Calu3 (cell line): ENCODE results near the gene PDZD2. TPM values are rescaled to one million over a fixed set of nuclear protein-coding genes. Genes with fewer than 3 reads are reported as not detected.
"Not testable (repeated sequence)": the region's sequence is repeated elsewhere in the genome, so short reads cannot be mapped to it uniquely, and the experiment has no call there.

Source experiments
- BruUV-seq: library from RNA; stranded (reverse); fragments of 400-500 nt; replicated peaks from 2 replicates; lab custom pipeline; 2021; lab: Mats Ljungman, UMichigan
- CTCF ChIA-PET: fragments of 300-600 bp; sonication (Branson Sonifier 250); formaldehyde crosslinking; loops from one replicate; lab custom pipeline; 2022; ENCODE audit warnings: antibody characterized with exemption; lab: Charles Lee
- DNase-seq: peaks from one replicate; pipeline ENCODE4 v3.0.0; 2022
- H3K27ac Mint-ChIP-seq: one replicate; pipeline ENCODE4 v1.8.0; 2022; ENCODE audit warnings: mixed read lengths; ENCODE audit not compliant: unreplicated experiment
- H3K27me3 Mint-ChIP-seq: one replicate; pipeline ENCODE4 v1.8.0; 2022; ENCODE audit warnings: mixed read lengths; ENCODE audit not compliant: unreplicated experiment
- H3K36me3 Mint-ChIP-seq: one replicate; pipeline ENCODE4 v1.8.0; 2022; ENCODE audit warnings: mild to moderate bottlenecking, moderate library complexity, mixed read lengths; ENCODE audit not compliant: insufficient read depth, unreplicated experiment
- H3K4me1 Mint-ChIP-seq: one replicate; pipeline ENCODE4 v1.8.0; 2022; ENCODE audit warnings: mild to moderate bottlenecking, low read depth, mixed read lengths; ENCODE audit not compliant: unreplicated experiment
- H3K4me3 Mint-ChIP-seq: one replicate; pipeline ENCODE4 v1.8.0; 2022; ENCODE audit warnings: mild to moderate bottlenecking, low read depth, moderate library complexity, mixed read lengths; ENCODE audit not compliant: unreplicated experiment
- H3K9me3 Mint-ChIP-seq: one replicate; pipeline ENCODE4 v1.8.0; 2022; ENCODE audit warnings: low read depth, mixed read lengths; ENCODE audit not compliant: unreplicated experiment
- CTCF ChIP-seq: fragments of 200-600 bp; IDR thresholded peaks from one replicate; pipeline ENCODE4 v1.8.0; 2022; ENCODE audit warnings: antibody characterized with exemption; ENCODE audit not compliant: unreplicated experiment
- intact Hi-C: fragments of 100-400 bp; cut with micrococcal nuclease; formaldehyde crosslinking; loops from one replicate; pipeline ENCODE4 v1.10.0; 2022; ENCODE audit not compliant: unreplicated experiment
- total RNA-seq: library from RNA; stranded (reverse); gene quantifications from 2 replicates; pipeline ENCODE4 v1.2.3, GENCODE V29; 2022

The PDZD2 gene
- total RNA-seq, 1 experiment from 2014 or later, result 0.97 TPM

DNA sequence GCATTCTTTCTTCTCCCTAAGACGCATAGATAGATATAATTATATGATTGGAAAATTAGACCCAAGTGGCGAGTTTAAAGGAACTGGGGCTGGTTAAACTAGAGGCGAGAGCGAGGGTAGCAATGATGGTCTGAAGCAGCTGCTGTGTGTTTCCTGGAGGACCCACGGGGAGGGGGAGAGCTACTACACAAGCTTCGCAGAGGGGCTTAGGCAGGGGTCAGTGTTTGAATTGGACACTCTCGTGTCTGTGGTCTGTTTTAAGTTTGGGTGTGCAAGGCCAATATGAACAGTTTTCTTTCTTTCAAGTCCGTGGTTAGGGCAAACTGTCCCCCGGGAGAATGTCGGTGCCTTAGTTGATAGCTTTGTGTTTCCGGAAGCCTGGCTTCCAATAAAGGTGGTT is 43.1 kb downstream of the PDZD2 start:
- Mint-ChIP-seq H3K9me3 (no peaks in the 10 kb centered on the region), H3K27me3 (peaks cover 40% of the 10 kb centered on the region), H3K27ac (no peak overlapping the region), H3K4me1 (no peaks in the 10 kb centered on the region), H3K4me3 (no peak overlapping the region), H3K36me3 (no peaks in the 10 kb centered on the region)
- no peak for TF ChIP-seq CTCF
- no peak for DNase-seq
- CTCF ChIA-PET, result interaction anchor here (0.6 kb wide), 1 partner anchor 381 kb away, joined by 3 read pairs; no protein-coding TSS in a partner anchor
- intact Hi-C loops, result no loop called here
- no TSS peak for BruUV-seq

GRCh38 chr5:31682851-31683250 is 43.9 kb downstream of the PDZD2 start:
- CTCF ChIA-PET, result no interaction called here
- no peak for TF ChIP-seq CTCF
- no peak for DNase-seq
- intact Hi-C loops, result no loop called here
- H3K4me1 Mint-ChIP-seq, result no peaks in the 10 kb centered on the region
- no TSS peak for BruUV-seq
- no peak overlapping the region for H3K27ac Mint-ChIP-seq
- no peak overlapping the region for H3K4me3 Mint-ChIP-seq
- H3K27me3 Mint-ChIP-seq, result peaks cover 40% of the 10 kb centered on the region
- no peaks in the 10 kb centered on the region for H3K9me3 Mint-ChIP-seq
- H3K36me3 Mint-ChIP-seq, result no peaks in the 10 kb centered on the region

DNA sequence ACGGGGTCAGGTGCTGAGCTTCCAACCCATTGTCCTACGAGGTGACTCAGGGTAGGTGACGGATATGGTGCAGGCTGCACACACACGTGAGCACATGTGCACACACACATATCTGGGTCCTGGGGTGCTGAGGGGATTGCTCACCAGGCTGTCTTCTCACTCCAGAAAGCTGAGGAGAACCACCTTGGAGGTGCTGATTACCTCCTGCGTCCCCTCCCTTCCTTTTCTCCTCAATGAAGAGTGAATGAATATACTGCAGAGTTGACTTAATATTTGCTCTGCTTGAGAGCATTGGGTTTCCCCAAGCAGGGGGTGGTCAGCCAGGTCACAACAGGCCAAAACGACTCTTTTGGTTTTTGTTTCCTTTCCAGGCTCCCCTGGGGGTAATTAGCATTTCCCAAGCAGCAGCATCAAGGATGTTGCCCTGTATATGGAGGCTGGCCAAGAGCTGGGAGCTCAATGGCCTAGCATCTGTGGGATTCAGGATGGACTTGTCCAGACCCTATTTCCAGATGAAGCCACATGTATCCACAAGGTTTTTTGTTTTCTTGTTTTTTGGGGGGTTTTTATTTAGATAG is 49.7 kb downstream of the PDZD2 start:
- H3K27ac Mint-ChIP-seq, result no peak overlapping the region
- no peak for TF ChIP-seq CTCF
- peaks cover 18% of the 10 kb centered on the region for H3K27me3 Mint-ChIP-seq
- no TSS peak for BruUV-seq
- H3K4me3 Mint-ChIP-seq, result no peak overlapping the region
- H3K4me1 Mint-ChIP-seq, result no peaks in the 10 kb centered on the region
- DNase-seq, result no peak
- no peaks in the 10 kb centered on the region for H3K9me3 Mint-ChIP-seq
- no peaks in the 10 kb centered on the region for H3K36me3 Mint-ChIP-seq
- intact Hi-C loops, result no loop called here
- CTCF ChIA-PET, result no interaction called here

DNA sequence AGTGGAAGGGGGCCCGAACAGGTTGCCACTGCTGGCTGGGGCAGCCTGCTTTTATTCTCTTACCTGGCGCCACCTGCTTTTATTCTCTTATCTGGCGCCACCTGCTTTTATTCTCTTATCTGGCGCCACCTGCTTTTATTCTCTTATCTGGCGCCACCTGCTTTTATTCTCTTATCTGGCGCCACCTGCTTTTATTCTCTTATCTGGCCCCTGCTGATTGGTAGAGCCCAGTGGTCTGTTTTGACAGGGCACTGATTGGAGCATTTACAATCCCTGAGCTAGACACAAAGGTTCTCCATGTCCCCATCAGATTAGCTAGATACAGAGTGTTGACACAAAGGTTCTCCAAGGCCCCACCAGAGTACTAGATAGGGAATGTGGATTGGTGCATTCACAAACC is 52.5 kb downstream of the PDZD2 start:
- not testable (repeated sequence) for H3K27me3 Mint-ChIP-seq
- CTCF ChIA-PET, result interaction anchor here (1.0 kb wide), 1 partner anchor 11 kb away, joined by 3 read pairs; no protein-coding TSS in a partner anchor

DNA sequence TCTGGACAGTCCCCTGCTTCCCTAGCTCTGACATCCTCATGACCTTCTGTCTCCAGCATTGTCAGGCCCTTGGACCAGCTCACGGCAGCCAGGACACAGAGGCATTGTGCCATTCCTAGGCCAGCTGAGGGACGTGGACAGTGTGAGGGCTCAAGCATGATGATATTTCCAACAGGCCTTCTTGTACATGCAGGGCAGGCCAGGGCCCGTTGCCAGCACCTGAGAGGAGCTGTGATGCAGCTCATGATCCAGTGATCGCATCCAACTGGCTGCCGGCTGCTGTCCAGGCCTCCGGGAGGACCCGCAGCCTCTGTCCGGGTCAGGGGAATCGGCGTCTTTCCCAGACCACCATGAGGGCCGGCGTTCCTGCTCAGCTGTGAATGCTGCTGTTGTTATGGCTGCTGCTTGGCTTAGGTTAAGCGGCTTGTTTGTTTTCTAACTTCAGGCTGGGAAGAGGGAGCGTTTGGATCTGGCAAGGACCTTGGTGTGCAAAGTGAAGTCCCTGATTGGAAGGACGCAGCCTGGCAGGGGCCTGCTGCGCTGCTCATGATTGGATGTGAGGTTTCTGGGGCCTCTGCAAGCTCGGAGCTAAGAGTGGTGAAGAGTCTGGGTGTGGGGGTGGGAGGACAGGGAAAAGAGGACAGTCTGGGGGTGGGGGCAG is 53.8 kb downstream of the PDZD2 start:
- DNase-seq, result no peak
- no peaks in the 10 kb centered on the region for H3K27me3 Mint-ChIP-seq
- H3K36me3 Mint-ChIP-seq, result no peaks in the 10 kb centered on the region
- H3K4me1 Mint-ChIP-seq, result no peaks in the 10 kb centered on the region
- no peak overlapping the region for H3K27ac Mint-ChIP-seq
- no peak overlapping the region for H3K4me3 Mint-ChIP-seq
- BruUV-seq, result no TSS peak
- CTCF ChIA-PET, result interaction anchor here (1.0 kb wide), 1 partner anchor 10 kb away, joined by 3 read pairs; no protein-coding TSS in a partner anchor
- no peaks in the 10 kb centered on the region for H3K9me3 Mint-ChIP-seq
- no peak for TF ChIP-seq CTCF
- intact Hi-C loops, result no loop called here

More for the DNA sequence above, 52.5 kb downstream of the PDZD2 start:
- H3K9me3 Mint-ChIP-seq, intact Hi-C loops, DNase-seq, H3K4me1 Mint-ChIP-seq, H3K27ac Mint-ChIP-seq, H3K4me3 Mint-ChIP-seq, H3K36me3 Mint-ChIP-seq, BruUV-seq: not testable (repeated sequence)
